Neuronal stem cell (in vitro differentiated cells): ENCODE measurements around the gene POFUT2.
A peak's percentile ranks its signal among the peaks of the same experiment; 100 is the strongest.

Experiments
- DNase-seq: peaks from one replicate; pipeline ENCODE4 v3.0.0-alpha.2; 2013; ENCODE audit warnings: low spot score
- H2AFZ ChIP-seq: one replicate; pipeline ENCODE4 v1.6.1; 2013; ENCODE audit warnings: mild to moderate bottlenecking, low read length, inconsistent platforms
- H2AK5ac ChIP-seq: 2 replicates; pipeline ENCODE4 v1.6.1; 2013; ENCODE audit warnings: low read depth, mild to moderate bottlenecking, inconsistent platforms, low read length, moderate library complexity, mixed read lengths
- H2BK120ac ChIP-seq: 2 replicates; pipeline ENCODE4 v1.6.1; 2013; ENCODE audit warnings: low read depth, mild to moderate bottlenecking, inconsistent platforms, low read length, moderate library complexity, mixed read lengths
- H2BK12ac ChIP-seq: one replicate; pipeline ENCODE4 v1.6.1; 2013; ENCODE audit warnings: low read length, inconsistent platforms
- H2BK15ac ChIP-seq: 2 replicates; pipeline ENCODE4 v1.6.1; 2013; ENCODE audit warnings: mild to moderate bottlenecking, low read length, inconsistent platforms, mixed read lengths
- H2BK5ac ChIP-seq: one replicate; pipeline ENCODE4 v1.6.1; 2013; ENCODE audit warnings: inconsistent platforms, mild to moderate bottlenecking, low read length, moderate library complexity
- H3K14ac ChIP-seq: one replicate; pipeline ENCODE4 v1.6.1; 2013; ENCODE audit warnings: low read length, inconsistent platforms
- H3K18ac ChIP-seq: 2 replicates; pipeline ENCODE4 v1.6.1; 2013; ENCODE audit warnings: low read length, inconsistent platforms
- H3K23ac ChIP-seq: 2 replicates; pipeline ENCODE4 v1.6.1; 2013; ENCODE audit warnings: low read depth, mild to moderate bottlenecking, mixed read lengths, low read length, inconsistent platforms; ENCODE audit not compliant: poor library complexity
- H3K27ac ChIP-seq: replicated peaks from 3 replicates; pipeline ENCODE4 v1.5.1; 2013; ENCODE audit warnings: low read length, inconsistent platforms
- H3K27me3 ChIP-seq, 3 experiments: 2 replicates each; pipeline ENCODE4 v1.6.1; 2013; ENCODE audit warnings: low read length in 3 of 3, mild to moderate bottlenecking in 2 of 3, inconsistent platforms in 1 of 3, low read depth in 1 of 3, mixed read lengths in 1 of 3, moderate library complexity in 1 of 3; ENCODE audit not compliant: control insufficient read depth in 3 of 3, insufficient read depth in 3 of 3
- H3K36me3 ChIP-seq, 2 donors: replicated peaks in 1 of 2; 2 replicates each; pipeline ENCODE4 v1.6.1; 2013; ENCODE audit warnings: low read length in 2 of 2; ENCODE audit not compliant: control insufficient read depth in 2 of 2, insufficient read depth in 2 of 2
- H3K4ac ChIP-seq: 2 replicates; pipeline ENCODE4 v1.6.1; 2013; ENCODE audit warnings: inconsistent platforms, mild to moderate bottlenecking, low read length, moderate library complexity
- H3K4me1 ChIP-seq, 2 donors: 1 replicate in 1 of 2; 2 replicates in 1 of 2; pipeline ENCODE4 v1.6.1; 2013; ENCODE audit warnings: low read length in 2 of 2, low read depth in 1 of 2; ENCODE audit not compliant: control insufficient read depth in 2 of 2, insufficient read depth in 1 of 2
- H3K4me2 ChIP-seq: one replicate; pipeline ENCODE4 v1.6.1; 2013; ENCODE audit warnings: mild to moderate bottlenecking, low read length, inconsistent platforms; ENCODE audit not compliant: insufficient read depth, poor library complexity, severe bottlenecking
- H3K4me3 ChIP-seq, 2 donors: 2 replicates each; pipeline ENCODE4 v1.5.1; 2013; ENCODE audit warnings: low read length in 2 of 2, mild to moderate bottlenecking in 2 of 2, inconsistent platforms in 1 of 2, moderate library complexity in 1 of 2
- H3K79me1 ChIP-seq: one replicate; pipeline ENCODE4 v1.6.1; 2013; ENCODE audit warnings: low read depth, mild to moderate bottlenecking, inconsistent platforms, low read length, moderate library complexity
- H3K9ac ChIP-seq: one replicate; pipeline ENCODE4 v1.6.1; 2013; ENCODE audit warnings: mild to moderate bottlenecking, low read depth, low read length, inconsistent platforms; ENCODE audit not compliant: poor library complexity
- H3K9me3 ChIP-seq, 2 donors: replicated peaks in 1 of 2; 2 replicates each; pipeline versions ENCODE3 to v1.6.1; 2013; ENCODE audit warnings: low read length in 2 of 2, mild to moderate bottlenecking in 2 of 2, inconsistent platforms in 1 of 2, low read depth in 1 of 2, mixed read lengths in 1 of 2, moderate library complexity in 1 of 2; ENCODE audit not compliant: control insufficient read depth in 2 of 2, insufficient read depth in 1 of 2
- H4K8ac ChIP-seq: one replicate; pipeline ENCODE4 v1.6.1; 2013; ENCODE audit warnings: low read depth, mild to moderate bottlenecking, inconsistent platforms, low read length, moderate library complexity
- H4K91ac ChIP-seq: one replicate; pipeline ENCODE4 v1.6.1; 2013; ENCODE audit warnings: low read length, low read depth, mild to moderate bottlenecking, inconsistent platforms; ENCODE audit not compliant: poor library complexity
- WGBS, 2 donors: extraction: QIAGEN DNeasy Blood & Tissue Kit; methylation state at CpG; one replicate each; pipeline ENCODE4 v1.1.7; 2013; ENCODE audit warnings: missing lambda C conversion rate in 2 of 2, mixed read lengths in 1 of 2; ENCODE audit not compliant: insufficient read length in 2 of 2, insufficient replicate concordance in 1 of 2; ENCODE audit errors: extremely low coverage in 2 of 2; 5-methylcytosine and 5-hydroxymethylcytosine counted together

Gene POFUT2

DNA sequence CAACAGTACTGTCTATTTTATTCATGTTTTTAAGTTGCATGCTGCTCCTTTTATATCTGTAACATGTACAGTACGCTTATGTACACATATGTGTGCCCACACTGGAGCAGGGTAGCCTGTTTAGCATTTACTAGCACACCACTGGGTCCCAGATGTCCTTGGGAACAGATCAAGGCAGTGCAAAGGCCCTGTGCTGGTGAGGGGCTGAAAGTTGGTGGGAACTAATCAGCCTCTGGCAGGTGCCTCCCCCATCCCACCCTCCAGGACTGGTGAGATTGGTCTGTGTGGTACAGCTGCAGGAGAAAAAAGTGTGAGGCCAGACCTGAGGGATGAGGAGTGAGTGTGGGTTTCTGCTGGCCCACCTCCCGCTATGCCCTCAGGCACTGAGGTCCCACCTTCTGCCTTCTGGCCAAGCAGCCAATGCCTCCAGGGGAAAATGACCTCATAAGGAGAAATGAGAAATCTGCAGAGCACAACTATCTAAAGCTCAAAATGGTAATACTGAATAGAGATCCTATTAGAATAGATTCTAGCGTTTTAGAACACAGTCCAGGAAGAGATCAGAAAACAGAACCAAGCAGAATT is 58.9 kb downstream of the POFUT2 start:
- H4K8ac ChIP-seq, result no peak overlapping the region
- H2BK12ac ChIP-seq, result no peak overlapping the region
- no peak overlapping the region for H3K18ac ChIP-seq
- no peak overlapping the region for H3K4ac ChIP-seq
- H2BK120ac ChIP-seq, result no peak overlapping the region
- no peak overlapping the region for H3K4me2 ChIP-seq
- H2BK5ac ChIP-seq, result peak overlapping the region; percentile 61
- DNase-seq, result no peak
- H3K4me1 ChIP-seq, result peaks cover 0 to 2% of the 10 kb centered on the region in 2 donors
- no peak overlapping the region for H2AK5ac ChIP-seq
- H3K23ac ChIP-seq, result no peak overlapping the region
- H3K79me1 ChIP-seq, result no peaks in the 10 kb centered on the region
- no peak overlapping the region for H3K14ac ChIP-seq
- H3K27ac ChIP-seq, result no peak overlapping the region
- H4K91ac ChIP-seq, result no peak overlapping the region
- WGBS, 2 donors, result no CpG with 5 or more reads among the region's 3 CpGs
- no peak overlapping the region for H3K9ac ChIP-seq
- no peaks in the 10 kb centered on the region for H3K27me3 ChIP-seq
- H2AFZ ChIP-seq, result no peak overlapping the region
- no peaks in the 10 kb centered on the region for H3K9me3 ChIP-seq
- no peak overlapping the region for H2BK15ac ChIP-seq
- no peak overlapping the region for H3K4me3 ChIP-seq
- H3K36me3 ChIP-seq, result no peaks in the 10 kb centered on the region

GRCh38 chr21:45228171-45228641 is 59.5 kb downstream of the POFUT2 start:
- H2BK120ac ChIP-seq, result no peak overlapping the region
- H2BK12ac ChIP-seq, result no peak overlapping the region
- H3K9ac ChIP-seq, result no peak overlapping the region
- H2BK5ac ChIP-seq, result peak overlapping the region; percentile 61
- H3K4me1 ChIP-seq, result peaks cover 0 to 2% of the 10 kb centered on the region in 2 donors
- H3K79me1 ChIP-seq, result no peaks in the 10 kb centered on the region
- H3K4me2 ChIP-seq, result no peak overlapping the region
- no peaks in the 10 kb centered on the region for H3K9me3 ChIP-seq
- no peak overlapping the region for H3K23ac ChIP-seq
- H2AFZ ChIP-seq, result no peak overlapping the region
- no peak overlapping the region for H4K8ac ChIP-seq
- WGBS, 2 donors, result no CpG with 5 or more reads among the region's 6 CpGs
- H2AK5ac ChIP-seq, result no peak overlapping the region
- no peak overlapping the region for H3K4me3 ChIP-seq
- no peak overlapping the region for H2BK15ac ChIP-seq
- DNase-seq, result no peak
- no peak overlapping the region for H3K14ac ChIP-seq
- no peak overlapping the region for H3K4ac ChIP-seq
- H3K27me3 ChIP-seq, result no peaks in the 10 kb centered on the region
- no peak overlapping the region for H4K91ac ChIP-seq
- no peaks in the 10 kb centered on the region for H3K36me3 ChIP-seq
- H3K18ac ChIP-seq, result no peak overlapping the region
- H3K27ac ChIP-seq, result no peak overlapping the region

GRCh38 chr21:45227735-45228134 is 60.0 kb downstream of the POFUT2 start:
- Histone ChIP-seq H4K8ac (no peak overlapping the region), H3K9me3 (no peaks in the 10 kb centered on the region), H3K36me3 (no peaks in the 10 kb centered on the region), H3K27me3 (no peaks in the 10 kb centered on the region), H3K79me1 (no peaks in the 10 kb centered on the region), H3K4ac (no peak overlapping the region), H4K91ac (no peak overlapping the region), H3K9ac (no peak overlapping the region), H3K4me2 (no peak overlapping the region), H3K27ac (no peak overlapping the region), H3K18ac (no peak overlapping the region), H3K14ac (no peak overlapping the region), H2AK5ac (no peak overlapping the region), H2AFZ (no peak overlapping the region), H2BK15ac (no peak overlapping the region), H3K4me3 (no peak overlapping the region), H2BK120ac (no peak overlapping the region), H2BK12ac (no peak overlapping the region), H2BK5ac (no peak overlapping the region), H3K4me1 (peaks cover 0 to 2% of the 10 kb centered on the region in 2 donors), H3K23ac (no peak overlapping the region)
- no peak for DNase-seq
- WGBS, 2 donors, result no CpG with 5 or more reads among the region's 10 CpGs

GRCh38 chr21:45226540-45227326 is 61.0 kb downstream of the POFUT2 start:
- Histone ChIP-seq H3K9me3 (no peaks in the 10 kb centered on the region), H3K14ac (no peak overlapping the region), H3K4me2 (no peak overlapping the region), H3K27me3 (no peaks in the 10 kb centered on the region), H3K9ac (no peak overlapping the region), H3K18ac (no peak overlapping the region), H2AK5ac (no peak overlapping the region), H3K79me1 (no peaks in the 10 kb centered on the region), H2AFZ (no peak overlapping the region), H4K8ac (no peak overlapping the region), H2BK12ac (no peak overlapping the region), H3K4me1 (peaks cover 0 to 2% of the 10 kb centered on the region in 2 donors), H3K4ac (no peak overlapping the region), H2BK120ac (no peak overlapping the region), H3K4me3 (no peak overlapping the region), H4K91ac (no peak overlapping the region), H2BK5ac (no peak overlapping the region), H3K23ac (no peak overlapping the region), H3K27ac (no peak overlapping the region), H2BK15ac (no peak overlapping the region), H3K36me3 (peaks cover 0 to 1% of the 10 kb centered on the region in 2 donors)
- DNase-seq, result no peak
- WGBS, 2 donors, result no CpG with 5 or more reads among the region's 15 CpGs
